Neural cell (in vitro differentiated cells): ENCODE measurements around the gene PLD1. TPM values are rescaled to one million over a fixed set of nuclear protein-coding genes. Genes with fewer than 3 reads are reported as not detected.

ENCODE experiments used
- H2AFZ ChIP-seq: fragments of 200-600, 300-800 bp; sonication (generic), shearing (Covaris generic); 2 replicates; pipeline ENCODE4 v1.6.0; 2014; ENCODE audit warnings: low read depth, mild to moderate bottlenecking, antibody characterized with exemption, low read length, moderate library complexity
- H3F3A ChIP-seq: fragments of 200-600 bp; shearing (Covaris generic); 2 replicates; pipeline ENCODE4 v1.6.1; 2016; ENCODE audit warnings: mild to moderate bottlenecking, moderate library complexity, mixed read lengths, antibody characterized with exemption, low read length; ENCODE audit not compliant: insufficient read depth, poor library complexity, severe bottlenecking
- H3K27ac ChIP-seq: fragments of 200-600, 300-800 bp; sonication (generic), shearing (Covaris generic); 2 replicates; pipeline ENCODE4 v1.5.1; 2014; ENCODE audit warnings: mild to moderate bottlenecking, low read length, moderate library complexity
- H3K27me3 ChIP-seq: fragments of 300-800, 200-600 bp; sonication (generic), shearing (Covaris generic); 2 replicates; pipeline ENCODE4 v1.6.0; 2014; ENCODE audit warnings: mild to moderate bottlenecking, low read depth, low read length, moderate library complexity; ENCODE audit not compliant: insufficient read depth
- H3K36me3 ChIP-seq: fragments of 300-800, 200-600 bp; sonication (generic), shearing (Covaris generic); 2 replicates; pipeline ENCODE4 v1.5.1; 2014; ENCODE audit warnings: mild to moderate bottlenecking, antibody characterized with exemption, low read length, moderate library complexity; ENCODE audit not compliant: insufficient read depth
- H3K4me2 ChIP-seq: fragments of 300-800, 200-600 bp; sonication (generic), shearing (Covaris generic); 2 replicates; pipeline ENCODE4 v1.6.0; 2014; ENCODE audit warnings: mild to moderate bottlenecking, low read length
- H3K4me3 ChIP-seq: fragments of 300-800, 200-600 bp; sonication (generic), shearing (Covaris generic); 2 replicates; pipeline ENCODE4 v1.5.1; 2014; ENCODE audit warnings: mild to moderate bottlenecking, low read length, moderate library complexity
- H3K79me2 ChIP-seq: fragments of 200-600 bp; shearing (Covaris generic); replicated peaks from 2 replicates; pipeline ENCODE4 v1.6.0; 2014; ENCODE audit warnings: mild to moderate bottlenecking, low read length, moderate library complexity; ENCODE audit not compliant: insufficient read depth
- H3K9ac ChIP-seq: fragments of 300-800, 200-600 bp; sonication (generic), shearing (Covaris generic); 2 replicates; pipeline ENCODE4 v1.6.1; 2016; ENCODE audit warnings: mild to moderate bottlenecking, low read length, mixed read lengths
- H3K9me2 ChIP-seq: fragments of 200-600 bp; shearing (Covaris generic); 2 replicates; pipeline ENCODE4 v1.6.1; 2016; ENCODE audit warnings: mild to moderate bottlenecking, low read length, mixed read lengths; ENCODE audit not compliant: insufficient read depth
- H3K9me3 ChIP-seq: fragments of 200-600, 300-800 bp; sonication (generic), shearing (Covaris generic); 2 replicates; pipeline ENCODE4 v1.6.1; 2016; ENCODE audit warnings: mild to moderate bottlenecking, mixed run types, low read length, moderate library complexity, mixed read lengths
- H4K20me1 ChIP-seq: fragments of 200-600 bp; shearing (Covaris generic); 2 replicates; pipeline ENCODE4 v1.6.1; 2016; ENCODE audit warnings: mild to moderate bottlenecking, mixed run types; ENCODE audit not compliant: insufficient read depth
- EP300 ChIP-seq: fragments of 450-650 bp; conservative IDR thresholded peaks from 2 replicates; pipeline ENCODE4 v1.6.1; 2014; ENCODE audit warnings: antibody characterized with exemption, mild to moderate bottlenecking, moderate library complexity; ENCODE audit not compliant: poor library complexity, severe bottlenecking
- EZH2 ChIP-seq: fragments of 200-600, 300-800 bp; shearing (Covaris generic), sonication (generic); IDR thresholded peaks from 2 replicates; pipeline ENCODE4 v1.6.1; 2014; ENCODE audit warnings: antibody characterized with exemption, low read length, borderline replicate concordance, mild to moderate bottlenecking; ENCODE audit not compliant: insufficient read depth, poor library complexity, severe bottlenecking
- MXI1 ChIP-seq: fragments of 450-650 bp; conservative IDR thresholded peaks from 2 replicates; pipeline ENCODE4 v1.6.1; 2014; ENCODE audit warnings: antibody characterized with exemption, mild to moderate bottlenecking; ENCODE audit not compliant: poor library complexity, severe bottlenecking
- POLR2AphosphoS5 ChIP-seq: IDR thresholded peaks from 2 replicates; pipeline ENCODE4 v1.6.1; 2012
- RAD21 ChIP-seq: fragments of 450-650 bp; conservative IDR thresholded peaks from 2 replicates; pipeline ENCODE4 v1.6.1; 2014; ENCODE audit warnings: antibody characterized with exemption, mild to moderate bottlenecking, moderate library complexity
- SMC3 ChIP-seq: fragments of 450-650 bp; conservative IDR thresholded peaks from 2 replicates; pipeline ENCODE4 v1.6.1; 2014; ENCODE audit warnings: antibody characterized with exemption, mild to moderate bottlenecking, moderate library complexity; ENCODE audit not compliant: poor library complexity
- TAF1 ChIP-seq: IDR thresholded peaks from 2 replicates; pipeline ENCODE4 v1.6.1; 2012; ENCODE audit warnings: low read depth
- polyA plus RNA-seq: library from polyadenylated mRNA; depleted of rRNA; stranded (reverse); fragments of >200 nt; gene quantifications from 2 replicates; pipeline ENCODE4 v1.2.3, GENCODE V29; 2014
- TF ChIP-seq, protein P1 (sequence below): fragments of 450-650 bp; IDR thresholded peaks from 2 replicates; pipeline ENCODE4 v1.5.1; 2014; ENCODE audit warnings: antibody characterized with exemption, mild to moderate bottlenecking, moderate library complexity; ENCODE audit not compliant: poor library complexity, severe bottlenecking
- TF ChIP-seq, protein P2 (sequence below): IDR thresholded peaks from 2 replicates; pipeline ENCODE4 v1.6.1; 2012; ENCODE audit warnings: borderline replicate concordance

Gene PLD1
- polyA plus RNA-seq, 1 donor from 2014 or later, result 0.06 TPM

DNA sequence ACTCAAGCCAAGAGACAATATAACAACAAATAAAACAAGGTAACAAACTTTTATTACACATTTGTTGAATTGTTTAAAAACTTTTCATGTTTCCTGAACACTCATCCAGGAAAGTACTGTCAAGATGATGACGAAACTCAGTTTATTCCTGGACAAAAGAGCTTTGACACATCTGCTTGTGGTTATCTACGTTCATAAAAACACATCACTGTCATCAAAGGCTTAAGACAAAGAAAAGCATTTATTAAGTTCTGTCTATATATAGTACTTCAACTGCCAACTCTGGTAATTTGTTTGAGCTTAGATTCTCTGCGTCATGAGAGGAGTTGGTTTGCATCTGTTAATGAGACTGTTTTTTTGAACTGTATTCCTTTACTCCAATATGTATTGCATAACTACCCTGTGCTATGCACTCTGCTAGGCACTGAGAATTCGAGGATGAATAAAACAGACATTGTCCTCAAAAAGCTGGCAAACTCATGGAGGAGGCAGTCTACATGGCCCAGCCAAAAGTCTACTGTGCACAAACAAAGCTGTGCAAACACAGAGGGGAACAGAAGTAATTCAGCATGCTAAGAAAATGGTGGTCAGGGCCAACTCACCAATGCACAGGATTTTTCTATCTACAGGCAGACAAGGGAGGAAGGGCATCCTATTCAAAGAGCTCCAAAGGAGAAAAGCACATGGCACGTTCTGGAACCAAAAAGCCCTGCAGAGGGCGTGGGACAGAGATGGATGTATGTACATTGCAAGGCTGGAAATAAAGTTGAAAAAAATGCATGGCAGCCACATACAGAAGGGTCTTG is 21.5 kb downstream of the PLD1 start:
- Histone ChIP-seq H3K27ac (no peak overlapping the region), H4K20me1 (no peaks in the 10 kb centered on the region), H3K36me3 (no peaks in the 10 kb centered on the region), H3K4me3 (no peak overlapping the region), H3K79me2 (no peaks in the 10 kb centered on the region), H3F3A (no peaks in the 10 kb centered on the region), H3K27me3 (no peaks in the 10 kb centered on the region), H3K9me3 (no peaks in the 10 kb centered on the region), H2AFZ (no peak overlapping the region), H3K9me2 (no peaks in the 10 kb centered on the region), H3K9ac (no peak overlapping the region), H3K4me2 (no peak overlapping the region)
- TF ChIP-seq POLR2AphosphoS5 (no peak), SMC3 (no peak), EZH2 (no peak), MXI1 (no peak), EP300 (no peak), RAD21 (no peak), TAF1 (no peak)
- TF ChIP-seq, protein P1, sequence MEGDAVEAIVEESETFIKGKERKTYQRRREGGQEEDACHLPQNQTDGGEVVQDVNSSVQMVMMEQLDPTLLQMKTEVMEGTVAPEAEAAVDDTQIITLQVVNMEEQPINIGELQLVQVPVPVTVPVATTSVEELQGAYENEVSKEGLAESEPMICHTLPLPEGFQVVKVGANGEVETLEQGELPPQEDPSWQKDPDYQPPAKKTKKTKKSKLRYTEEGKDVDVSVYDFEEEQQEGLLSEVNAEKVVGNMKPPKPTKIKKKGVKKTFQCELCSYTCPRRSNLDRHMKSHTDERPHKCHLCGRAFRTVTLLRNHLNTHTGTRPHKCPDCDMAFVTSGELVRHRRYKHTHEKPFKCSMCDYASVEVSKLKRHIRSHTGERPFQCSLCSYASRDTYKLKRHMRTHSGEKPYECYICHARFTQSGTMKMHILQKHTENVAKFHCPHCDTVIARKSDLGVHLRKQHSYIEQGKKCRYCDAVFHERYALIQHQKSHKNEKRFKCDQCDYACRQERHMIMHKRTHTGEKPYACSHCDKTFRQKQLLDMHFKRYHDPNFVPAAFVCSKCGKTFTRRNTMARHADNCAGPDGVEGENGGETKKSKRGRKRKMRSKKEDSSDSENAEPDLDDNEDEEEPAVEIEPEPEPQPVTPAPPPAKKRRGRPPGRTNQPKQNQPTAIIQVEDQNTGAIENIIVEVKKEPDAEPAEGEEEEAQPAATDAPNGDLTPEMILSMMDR, result no peak
- TF ChIP-seq, protein P2, sequence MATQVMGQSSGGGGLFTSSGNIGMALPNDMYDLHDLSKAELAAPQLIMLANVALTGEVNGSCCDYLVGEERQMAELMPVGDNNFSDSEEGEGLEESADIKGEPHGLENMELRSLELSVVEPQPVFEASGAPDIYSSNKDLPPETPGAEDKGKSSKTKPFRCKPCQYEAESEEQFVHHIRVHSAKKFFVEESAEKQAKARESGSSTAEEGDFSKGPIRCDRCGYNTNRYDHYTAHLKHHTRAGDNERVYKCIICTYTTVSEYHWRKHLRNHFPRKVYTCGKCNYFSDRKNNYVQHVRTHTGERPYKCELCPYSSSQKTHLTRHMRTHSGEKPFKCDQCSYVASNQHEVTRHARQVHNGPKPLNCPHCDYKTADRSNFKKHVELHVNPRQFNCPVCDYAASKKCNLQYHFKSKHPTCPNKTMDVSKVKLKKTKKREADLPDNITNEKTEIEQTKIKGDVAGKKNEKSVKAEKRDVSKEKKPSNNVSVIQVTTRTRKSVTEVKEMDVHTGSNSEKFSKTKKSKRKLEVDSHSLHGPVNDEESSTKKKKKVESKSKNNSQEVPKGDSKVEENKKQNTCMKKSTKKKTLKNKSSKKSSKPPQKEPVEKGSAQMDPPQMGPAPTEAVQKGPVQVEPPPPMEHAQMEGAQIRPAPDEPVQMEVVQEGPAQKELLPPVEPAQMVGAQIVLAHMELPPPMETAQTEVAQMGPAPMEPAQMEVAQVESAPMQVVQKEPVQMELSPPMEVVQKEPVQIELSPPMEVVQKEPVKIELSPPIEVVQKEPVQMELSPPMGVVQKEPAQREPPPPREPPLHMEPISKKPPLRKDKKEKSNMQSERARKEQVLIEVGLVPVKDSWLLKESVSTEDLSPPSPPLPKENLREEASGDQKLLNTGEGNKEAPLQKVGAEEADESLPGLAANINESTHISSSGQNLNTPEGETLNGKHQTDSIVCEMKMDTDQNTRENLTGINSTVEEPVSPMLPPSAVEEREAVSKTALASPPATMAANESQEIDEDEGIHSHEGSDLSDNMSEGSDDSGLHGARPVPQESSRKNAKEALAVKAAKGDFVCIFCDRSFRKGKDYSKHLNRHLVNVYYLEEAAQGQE, result no peak

DNA sequence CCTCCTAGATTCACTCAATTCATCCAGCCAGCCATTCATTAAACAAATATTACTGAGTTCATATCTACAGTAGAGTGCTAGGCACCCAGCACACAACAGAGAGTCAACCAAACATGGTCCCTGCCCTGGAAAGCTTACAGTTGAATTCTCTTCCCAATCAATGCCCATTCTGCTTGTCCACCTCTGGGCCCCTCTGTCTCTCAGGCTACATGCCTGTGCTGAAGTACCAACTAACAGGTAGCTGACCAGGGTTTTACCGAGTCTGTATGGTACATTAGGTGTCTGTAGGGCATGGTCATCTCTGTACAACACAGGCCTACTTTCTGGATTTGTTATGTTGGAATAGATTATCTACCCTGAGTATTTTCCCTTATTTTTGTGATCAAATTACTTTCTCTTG is 23.3 kb downstream of the PLD1 start:
- H3K4me2 ChIP-seq, result no peak overlapping the region
- no peak overlapping the region for H2AFZ ChIP-seq
- H3K27me3 ChIP-seq, result no peaks in the 10 kb centered on the region
- H3K36me3 ChIP-seq, result no peaks in the 10 kb centered on the region
- H3F3A ChIP-seq, result no peaks in the 10 kb centered on the region
- no peaks in the 10 kb centered on the region for H3K9me3 ChIP-seq
- H3K79me2 ChIP-seq, result no peaks in the 10 kb centered on the region
- no peak overlapping the region for H3K27ac ChIP-seq
- H4K20me1 ChIP-seq, result no peaks in the 10 kb centered on the region
- H3K4me3 ChIP-seq, result no peak overlapping the region
- no peak overlapping the region for H3K9ac ChIP-seq
- no peak for TF ChIP-seq POLR2AphosphoS5
- H3K9me2 ChIP-seq, result no peaks in the 10 kb centered on the region
